Epidermal melanocyte (primary cell): ENCODE data around the gene TGOLN2.
"Not testable (repeated sequence)": the region's sequence is repeated elsewhere in the genome, so short reads cannot be mapped to it uniquely, and the experiment has no call there.

ENCODE experiments used
- DNase-seq: peaks from one replicate; pipeline ENCODE4 v3.0.0; 2011; ENCODE audit warnings: low spot score; ENCODE audit not compliant: insufficient read length

The TGOLN2 gene

DNA sequence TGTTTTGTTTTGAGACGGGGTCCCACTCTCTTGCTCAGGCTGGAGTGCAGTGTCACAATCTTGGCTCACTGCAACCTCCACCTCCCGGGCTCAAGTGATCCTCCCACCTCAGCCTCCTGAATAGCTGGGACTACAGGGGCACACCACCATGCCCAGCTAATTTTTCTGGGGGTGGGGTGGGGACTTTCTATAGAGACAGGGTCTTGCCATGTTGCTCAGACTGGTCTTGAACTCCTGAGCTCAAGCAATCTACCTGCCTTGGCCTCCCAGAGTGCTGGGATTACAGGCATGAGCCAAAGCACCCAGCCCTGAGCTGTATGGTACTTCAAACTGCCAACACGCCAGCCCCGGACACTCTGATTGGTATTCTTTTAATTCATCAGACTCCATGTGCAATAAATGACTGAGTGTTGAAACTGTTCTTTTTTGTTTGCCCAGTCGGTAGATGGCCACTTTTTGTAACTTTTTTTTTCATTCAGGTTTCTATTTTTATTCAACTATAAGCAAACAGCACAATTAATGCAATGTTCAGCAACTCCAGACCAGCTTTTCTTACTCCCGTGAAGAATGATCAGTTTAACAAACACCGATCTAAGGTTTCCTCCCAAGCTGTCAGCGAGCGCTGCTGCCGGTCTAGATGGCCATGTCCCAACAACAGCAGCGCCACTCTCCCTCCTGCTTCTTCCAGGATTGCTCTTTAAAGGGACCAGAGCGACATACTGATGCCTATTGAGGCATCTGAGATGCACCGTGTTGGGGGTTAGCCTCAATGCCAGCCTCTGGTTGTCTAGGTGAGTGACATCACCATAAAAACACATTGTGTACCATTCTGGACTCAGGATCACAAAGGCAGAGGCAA is 12.5 kb upstream of the TGOLN2 start:
- no peak for DNase-seq

- DNase-seq: no peak
Observed at GRCh38 chr2:85334928-85335327, 7.1 kb upstream of the TGOLN2 start.

GRCh38 chr2:85333877-85334276 is 6.1 kb upstream of the TGOLN2 start:
- DNase-seq: not testable (repeated sequence)

GRCh38 chr2:85330839-85331636 is 3.2 kb upstream of the TGOLN2 start:
- no peak for DNase-seq

DNA sequence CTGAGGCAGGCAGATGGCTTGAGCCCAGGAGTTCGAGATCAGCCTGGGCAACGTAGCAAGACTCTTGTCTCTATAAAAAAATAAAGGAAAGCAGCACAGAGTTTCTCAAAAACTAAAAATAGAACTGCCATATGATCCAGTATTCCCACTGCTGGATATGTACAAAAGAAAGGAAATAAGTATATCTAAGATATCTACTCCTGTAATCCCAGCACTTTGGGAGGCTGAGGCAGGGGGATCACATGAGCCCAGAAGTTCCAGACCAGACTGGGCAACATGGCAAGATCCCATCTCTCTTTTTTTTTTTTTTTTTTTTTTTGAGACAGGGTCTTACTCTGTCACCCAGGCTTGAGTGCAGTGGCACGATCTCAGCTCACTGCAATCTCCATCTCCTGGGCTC is 1.9 kb upstream of the TGOLN2 start:
- not testable (repeated sequence) for DNase-seq

GRCh38 chr2:85329181-85329651 is 1.4 kb upstream of the TGOLN2 start:
- DNase-seq: no peak

- DNase-seq: no peak
Observed at GRCh38 chr2:85327160-85327821, 498 bp downstream of the TGOLN2 start.

GRCh38 chr2:85326406-85327159 is 1.2 kb downstream of the TGOLN2 start:
- DNase-seq: no peak

DNA sequence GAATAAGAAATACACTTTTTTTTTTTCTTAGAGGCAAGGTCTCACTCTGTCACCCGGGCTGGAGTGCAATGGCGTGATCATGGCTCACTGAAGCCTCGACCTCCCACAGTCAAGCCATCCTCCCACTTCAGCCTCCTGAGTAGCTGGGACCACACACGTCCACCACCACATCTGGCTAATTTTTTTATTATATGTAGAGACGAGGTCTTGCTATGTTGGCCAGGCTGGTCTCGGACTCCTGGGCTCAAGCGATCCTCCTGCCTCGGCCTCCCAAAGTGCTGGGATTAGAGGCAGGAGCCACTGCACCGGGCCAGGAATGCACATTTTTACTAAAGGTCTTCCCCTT is 2.4 kb downstream of the TGOLN2 start:
- no peak for DNase-seq

DNA sequence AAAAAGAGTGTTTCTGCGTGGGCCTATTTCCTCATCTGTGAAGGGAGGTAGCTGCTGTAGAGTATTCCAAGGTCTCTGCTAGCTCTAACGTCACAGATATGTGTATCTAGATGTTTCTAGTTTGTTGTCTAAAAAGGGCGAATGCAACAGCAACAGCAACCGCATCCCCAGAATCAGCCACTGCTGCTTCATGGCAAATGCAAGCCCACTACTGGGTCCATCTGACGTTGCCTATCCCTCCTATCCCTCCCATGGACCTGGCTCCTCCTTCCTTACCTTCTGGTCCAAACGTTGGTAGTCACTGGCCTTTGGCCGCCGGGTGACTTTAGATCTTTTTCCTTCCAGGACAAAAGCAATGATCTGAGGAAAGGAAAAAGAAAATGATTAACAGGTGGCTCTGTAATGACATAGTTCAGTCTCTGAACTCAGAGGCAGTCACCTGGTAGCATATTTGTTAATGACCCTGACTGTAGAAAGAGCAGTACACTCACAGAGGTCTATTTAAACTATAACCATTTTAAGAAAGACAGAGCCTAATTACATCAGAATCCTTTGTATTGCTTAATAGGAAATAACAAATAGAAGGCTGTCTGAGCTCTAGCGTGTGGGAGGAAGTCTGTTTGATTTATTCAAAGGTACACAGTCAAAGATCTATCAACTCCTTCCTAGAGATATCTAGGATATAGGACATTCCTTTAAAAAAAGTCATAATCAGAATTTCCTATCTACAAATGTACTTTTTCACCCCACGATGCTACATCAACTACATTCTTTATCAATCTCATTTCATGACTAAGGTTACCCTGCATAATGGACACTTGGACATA is 2.9 kb downstream of the TGOLN2 start:
- DNase-seq: no peak

DNA sequence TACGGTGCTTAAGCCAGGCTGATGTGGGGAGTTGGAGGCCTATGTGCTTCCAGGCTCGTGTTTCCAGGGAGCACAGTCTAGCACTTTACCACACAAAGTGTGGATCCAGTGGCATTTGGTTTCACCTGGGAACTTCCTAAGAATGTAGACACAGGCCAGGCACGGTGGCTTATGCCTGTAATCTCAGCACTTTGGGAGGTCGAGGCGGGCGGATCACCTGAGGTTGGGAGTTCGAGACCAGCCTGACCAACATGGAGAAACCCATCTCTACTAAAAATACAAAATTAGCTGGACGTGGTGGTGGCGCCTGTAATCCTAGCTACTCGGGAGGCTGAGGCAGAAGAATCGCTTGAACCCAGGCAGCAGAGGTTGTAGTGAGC is 3.8 kb downstream of the TGOLN2 start:
- DNase-seq: not testable (repeated sequence)

- DNase-seq: no peak
Observed at GRCh38 chr2:85323351-85323987, 4.3 kb downstream of the TGOLN2 start.

DNA sequence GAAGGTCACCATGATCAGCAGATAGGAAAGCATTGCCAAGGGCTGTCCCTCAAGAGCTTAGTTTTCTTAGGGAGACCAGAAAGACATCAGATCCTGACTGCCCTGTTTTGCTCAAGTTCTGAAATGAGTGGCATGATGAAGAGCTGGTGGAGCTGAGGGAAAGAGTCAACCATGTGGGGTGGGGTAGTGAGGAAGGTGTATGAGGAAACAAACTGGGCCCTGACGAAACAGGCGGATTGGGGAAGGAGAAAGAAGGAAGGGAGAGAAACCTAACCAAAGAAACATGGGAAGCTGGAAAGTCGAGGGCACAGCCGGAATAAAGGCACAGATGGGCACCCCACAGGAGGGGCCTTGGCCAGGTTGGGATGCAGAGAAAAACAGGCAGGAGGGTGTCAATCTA is 8.0 kb downstream of the TGOLN2 start:
- no peak for DNase-seq

- no peak for DNase-seq
Observed at GRCh38 chr2:85318222-85319074, 9.3 kb downstream of the TGOLN2 start.

DNA sequence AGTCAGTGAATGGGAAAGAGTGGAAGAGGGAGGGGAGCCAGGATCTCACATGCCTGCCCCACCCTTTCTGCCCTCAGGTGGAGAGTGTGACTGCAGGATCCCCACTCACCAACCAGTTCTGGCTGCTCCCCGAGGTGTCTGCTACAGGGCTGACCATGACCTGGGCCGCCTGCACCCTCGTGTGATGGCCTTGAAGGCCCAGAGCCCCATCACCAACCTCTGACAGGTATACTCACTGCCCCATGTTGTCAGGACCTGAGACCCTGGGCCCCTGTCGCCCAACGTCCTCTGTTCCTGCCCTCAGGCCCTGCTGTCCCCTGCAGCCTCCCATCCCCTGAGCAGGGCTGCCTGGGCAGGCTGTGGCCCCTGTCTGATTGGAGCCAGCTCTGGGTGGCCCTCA is 11.9 kb downstream of the TGOLN2 start:
- DNase-seq: not testable (repeated sequence)

DNA sequence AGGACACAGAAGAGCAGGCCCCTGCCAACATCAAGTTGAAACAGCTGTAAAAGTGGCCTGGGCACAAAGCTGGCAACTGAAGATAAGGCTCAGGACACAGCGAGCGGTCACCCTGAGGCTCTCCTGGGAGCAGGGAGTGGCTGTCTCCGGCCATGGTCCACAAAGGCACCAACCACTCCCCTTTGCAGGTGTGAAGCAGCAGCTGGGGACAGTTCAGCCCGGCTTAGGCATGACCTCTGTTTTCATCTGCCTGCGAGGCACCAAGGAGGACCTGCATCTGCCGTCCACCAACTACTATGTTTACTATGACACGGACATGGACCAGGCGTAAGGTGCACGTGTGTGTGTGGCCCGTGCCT is 12.9 kb downstream of the TGOLN2 start:
- DNase-seq: no peak

GRCh38 chr2:85312404-85312803 is 15.4 kb downstream of the TGOLN2 start:
- DNase-seq: no peak

DNA sequence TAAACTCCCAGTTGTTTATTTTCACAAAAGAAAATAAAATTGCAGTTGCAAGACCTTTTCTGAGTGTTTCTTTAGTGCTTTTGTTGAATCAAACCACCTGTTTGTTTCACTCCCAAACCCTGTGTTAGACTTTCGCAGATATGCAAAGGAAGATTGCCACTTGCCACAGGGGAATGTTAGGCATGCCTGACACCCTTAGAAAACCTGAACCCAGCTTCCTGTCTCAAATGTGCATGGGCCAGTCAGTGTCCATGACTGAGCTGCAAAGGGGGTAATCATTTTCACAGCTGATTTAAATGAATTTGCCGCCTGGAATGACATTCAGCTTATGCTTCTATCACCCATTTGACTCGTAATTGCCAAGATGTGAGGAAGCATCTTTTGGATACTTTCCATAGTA is 17.5 kb downstream of the TGOLN2 start:
- no peak for DNase-seq

DNA sequence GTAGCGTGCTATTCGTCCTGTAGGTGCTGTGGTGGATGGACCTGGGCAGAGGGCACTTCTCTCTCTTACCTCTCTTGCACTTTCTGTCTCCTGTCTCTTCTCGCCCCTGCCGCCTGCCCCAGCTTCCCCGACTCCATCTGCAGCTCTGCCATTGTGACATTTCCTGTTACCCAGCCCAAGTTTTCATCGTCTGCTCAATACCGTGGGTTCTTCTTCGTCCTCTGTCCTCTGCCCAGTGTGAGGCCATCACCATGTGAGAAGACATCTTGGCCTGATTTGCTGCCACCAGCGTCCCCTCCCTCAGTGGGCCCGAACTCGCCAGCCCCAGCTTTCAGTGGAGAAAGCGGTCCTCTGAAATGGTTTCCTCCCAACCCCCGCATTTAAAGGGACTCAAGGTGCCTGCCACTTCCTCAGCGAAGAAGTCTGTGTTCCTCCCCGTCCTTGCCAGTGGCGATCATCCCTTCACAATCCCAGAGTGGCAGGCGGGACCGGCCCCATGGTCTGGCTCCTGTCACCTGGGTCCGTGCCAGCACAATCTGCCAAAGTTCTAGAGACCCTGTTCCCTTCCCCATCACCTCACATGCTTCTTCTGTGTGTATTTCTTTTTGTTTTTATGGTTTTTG is 18.0 kb downstream of the TGOLN2 start:
- DNase-seq: no peak
